NCI-H446 (cell line): ENCODE results near the gene GLYR1.

Experiments
- DNase-seq, 2 experiments: peaks; one replicate each; lab custom pipeline; 2025; lab: John Stamatoyannopoulos, UW

The GLYR1 gene

GRCh38 chr16:4880006-4880580 is 33.0 kb upstream of the GLYR1 start:
- no peak for DNase-seq

DNA sequence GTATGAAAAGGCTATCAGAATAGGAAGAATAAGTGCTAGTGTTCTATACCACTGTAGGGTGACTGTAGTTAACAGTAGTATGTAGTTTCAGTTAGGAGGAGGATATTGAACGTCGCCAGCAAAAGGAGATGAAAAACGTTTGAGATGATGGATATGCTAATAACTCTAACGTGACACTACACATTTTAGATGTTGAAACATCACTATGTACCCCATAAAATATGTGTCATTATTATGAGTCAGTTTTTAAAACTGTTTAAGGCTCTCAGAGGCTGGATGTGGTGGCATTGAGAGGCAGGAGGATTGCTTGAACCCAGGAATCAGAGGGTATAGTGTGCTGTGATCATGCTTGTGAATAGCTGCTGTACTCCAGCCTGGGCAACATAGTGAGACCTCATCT is 32.0 kb upstream of the GLYR1 start:
- DNase-seq = no peak

DNA sequence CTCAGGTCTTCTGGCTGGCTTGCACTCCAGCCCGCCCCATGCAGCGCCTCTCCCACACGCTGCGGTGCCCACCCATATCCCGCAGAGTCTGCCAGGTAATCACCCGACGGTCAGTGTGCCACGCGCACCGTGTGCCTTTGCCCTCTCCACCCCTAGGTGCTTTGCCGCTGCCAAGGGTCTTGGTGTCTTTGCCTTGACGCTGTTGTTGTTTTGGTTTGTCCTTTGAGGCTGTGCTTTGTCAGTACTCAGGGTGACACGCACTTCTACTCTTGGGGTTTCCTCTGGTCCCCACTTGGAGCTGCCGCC is 30.2 kb upstream of the GLYR1 start:
- DNase-seq = no peak

DNA sequence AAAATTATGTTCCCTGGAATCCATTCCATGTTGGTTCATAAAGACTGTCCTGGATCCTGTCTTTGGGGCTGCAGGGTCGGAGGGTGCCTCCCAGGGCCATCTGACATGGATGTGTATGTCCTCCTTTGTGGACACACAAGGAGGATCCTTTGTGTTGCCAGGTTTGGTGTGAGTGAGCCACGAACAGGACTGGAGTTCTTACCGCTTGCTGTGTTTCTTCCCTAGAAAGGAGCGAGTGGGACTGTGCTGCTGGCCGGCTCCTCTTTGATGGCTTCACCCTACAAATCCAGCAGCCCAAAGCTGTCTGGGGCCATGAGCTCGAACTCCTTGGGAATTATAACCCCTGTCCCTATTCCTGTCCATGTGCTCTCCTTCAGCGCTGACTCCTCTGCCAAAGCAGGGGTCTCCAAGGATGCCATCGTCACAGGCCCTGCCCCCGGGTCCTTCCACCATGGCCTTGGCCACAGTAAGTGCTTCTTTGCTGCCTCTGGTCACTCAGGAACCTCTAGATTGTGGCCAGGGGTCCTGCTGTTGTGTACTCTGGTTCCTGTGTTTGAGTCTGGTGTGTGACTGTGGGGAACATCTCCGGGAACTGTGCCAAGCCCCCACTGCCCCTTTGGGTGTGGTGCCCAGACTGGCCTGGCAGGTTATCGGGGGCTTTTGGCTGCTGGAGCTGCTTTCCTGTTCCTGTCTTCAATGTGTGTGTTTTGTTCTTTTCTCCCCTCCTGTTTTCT is 29.7 kb upstream of the GLYR1 start:
- no peak for DNase-seq

DNA sequence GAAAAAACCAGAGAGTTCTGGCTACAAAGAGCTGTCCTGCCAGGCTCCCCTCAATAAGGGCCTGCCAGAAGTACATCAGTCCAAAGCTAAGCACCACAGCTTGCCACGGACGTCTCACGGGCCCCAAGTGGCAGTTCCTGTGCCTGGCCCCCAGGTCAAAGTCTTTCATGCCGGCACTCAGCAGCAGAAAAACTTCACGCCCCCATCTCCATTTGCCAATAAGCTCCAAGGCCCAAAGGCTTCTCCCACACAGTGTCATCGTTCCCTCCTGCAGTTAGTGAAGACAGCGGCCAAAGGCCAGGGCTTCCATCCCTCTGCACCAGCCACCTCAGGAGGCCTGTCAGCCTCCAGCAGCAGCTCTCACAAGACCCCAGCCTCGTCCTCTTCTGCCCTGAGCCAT is 27.6 kb upstream of the GLYR1 start:
- DNase-seq = no peak

DNA sequence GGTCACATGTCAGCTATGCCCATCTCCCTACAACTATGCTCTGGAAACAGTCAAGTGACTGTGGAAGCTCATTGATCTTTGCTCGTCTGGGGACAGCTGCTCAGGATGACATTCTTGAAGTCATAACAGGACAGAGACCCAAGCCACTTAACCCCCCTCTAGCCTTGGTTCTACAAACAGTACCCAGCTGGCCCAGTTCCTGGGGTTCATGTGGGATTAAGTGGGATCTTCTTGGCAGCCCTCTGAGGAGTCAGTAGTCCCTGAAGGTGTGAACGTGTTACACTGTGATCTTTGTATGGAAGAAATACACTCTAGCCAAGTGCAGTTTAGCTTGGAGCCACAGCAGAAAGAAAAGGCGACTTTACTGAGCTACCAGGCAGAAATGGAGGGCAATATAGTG is 26.0 kb upstream of the GLYR1 start:
- no peak for DNase-seq

GRCh38 chr16:4871071-4871470 is 24.0 kb upstream of the GLYR1 start:
- peak in 1 of 2 experiments; percentile 12 for DNase-seq

DNA sequence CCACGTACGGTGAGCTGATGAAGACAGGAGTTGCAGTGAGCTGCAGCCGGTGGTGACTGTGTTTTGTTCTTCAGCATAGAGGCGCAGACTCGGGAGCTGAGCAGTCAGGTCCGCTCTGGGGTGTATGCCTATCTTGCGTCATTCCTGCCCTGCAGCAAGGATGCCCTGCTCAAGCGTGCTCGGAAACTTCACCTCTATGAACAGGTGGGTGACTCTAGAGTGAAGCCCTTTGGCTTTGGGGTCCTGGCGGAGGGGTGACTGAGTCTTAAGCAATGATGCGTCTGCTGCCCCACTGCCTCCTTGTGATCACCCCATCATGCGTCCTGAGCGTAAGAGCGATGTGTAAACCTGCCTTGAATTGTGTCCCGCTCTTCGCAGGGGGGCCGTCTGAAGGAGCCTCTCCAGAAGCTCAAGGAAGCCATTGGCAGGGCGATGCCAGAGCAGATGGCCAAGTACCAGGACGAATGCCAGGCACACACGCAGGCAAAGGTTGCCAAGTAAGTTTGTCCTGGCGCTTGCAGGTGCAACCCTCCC is 23.1 kb upstream of the GLYR1 start:
- DNase-seq = peak in 1 of 2 experiments; percentile 74

DNA sequence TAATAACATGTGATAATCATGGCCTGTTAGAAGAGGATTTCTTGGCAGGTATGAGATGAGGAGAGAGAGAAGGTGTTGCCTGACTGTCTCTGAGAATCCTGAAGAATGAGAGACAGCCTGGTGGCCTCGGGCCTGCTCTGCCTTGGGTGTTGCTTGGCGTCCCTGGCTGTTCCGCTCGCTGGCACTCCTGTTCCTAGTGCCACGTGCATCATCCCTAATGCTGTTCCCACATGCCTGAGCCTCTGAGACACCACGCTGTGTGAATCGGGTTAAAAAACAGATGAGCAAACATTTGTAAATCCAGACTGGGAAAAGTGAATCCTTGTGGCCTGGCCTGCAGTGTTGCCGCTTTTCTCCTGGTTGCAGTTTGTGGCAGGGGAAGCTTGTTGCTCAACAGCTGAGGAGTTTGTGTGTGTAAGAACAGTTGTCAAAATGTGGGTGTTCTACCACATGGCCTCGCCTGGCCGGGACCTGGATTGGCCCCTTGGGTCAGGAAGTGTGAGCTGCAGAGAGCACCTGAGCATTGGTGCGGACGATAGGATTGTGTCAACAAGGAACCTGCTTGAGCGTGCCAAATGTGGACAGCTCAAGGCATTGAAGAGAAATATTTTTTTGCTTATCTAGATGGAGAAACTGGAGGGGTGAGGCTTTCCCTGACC is 22.2 kb upstream of the GLYR1 start:
- peak in 1 of 2 experiments; percentile 2 for DNase-seq

GRCh38 chr16:4868535-4868934 is 21.4 kb upstream of the GLYR1 start:
- DNase-seq = no peak

DNA sequence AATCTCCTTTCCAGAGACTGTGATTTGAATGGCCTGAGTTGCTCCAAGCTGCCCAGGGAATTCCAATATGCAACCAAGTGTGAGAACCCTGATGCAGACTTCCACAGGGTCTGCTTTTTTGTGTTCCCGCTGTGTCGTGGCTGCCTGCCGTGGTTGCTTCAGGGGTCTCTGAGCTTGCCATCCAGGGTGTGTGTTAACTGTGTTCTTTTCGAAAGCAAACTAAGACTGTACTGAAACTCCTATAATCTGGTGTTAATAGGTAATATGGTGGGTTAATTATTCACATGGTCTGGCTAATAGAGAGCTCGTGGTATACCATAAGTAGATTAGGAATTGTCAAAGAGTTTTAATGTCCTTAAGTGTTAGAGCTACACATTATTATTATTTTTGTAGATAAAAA is 20.9 kb upstream of the GLYR1 start:
- no peak for DNase-seq

- DNase-seq = no peak
Measured at GRCh38 chr16:4866586-4866985, 19.5 kb upstream of the GLYR1 start.

DNA sequence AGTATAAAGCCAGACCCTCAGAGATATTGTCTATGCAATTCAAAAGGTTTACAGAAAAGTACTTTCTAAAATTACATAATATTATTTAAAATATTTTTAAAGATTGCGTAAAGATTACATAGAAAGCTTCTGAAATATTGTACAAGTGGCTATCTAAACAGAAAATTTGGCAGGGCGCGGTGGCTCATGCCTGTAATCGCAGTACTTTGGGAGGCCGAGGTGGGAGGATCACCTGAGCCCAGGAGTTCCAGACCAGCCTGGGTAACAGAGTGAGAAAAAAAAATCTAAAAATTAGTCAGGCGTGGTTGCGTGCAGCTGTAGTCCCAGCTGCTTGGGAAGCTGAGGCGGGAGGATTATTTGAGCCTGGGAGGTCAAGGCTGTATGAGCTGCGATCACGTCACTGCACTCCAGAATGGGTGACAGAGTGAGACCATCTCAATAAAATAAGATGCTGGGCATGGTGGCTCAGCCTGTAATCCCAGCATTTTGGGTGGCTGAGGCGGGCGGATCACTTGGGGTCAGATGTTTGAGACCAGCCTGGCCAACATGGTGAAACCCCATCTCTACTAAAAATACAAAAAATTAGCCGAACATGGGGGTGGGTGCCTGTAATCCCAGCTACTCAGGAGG is 18.3 kb upstream of the GLYR1 start:
- no peak for DNase-seq

- no peak for DNase-seq
Measured at GRCh38 chr16:4864728-4865127, 17.6 kb upstream of the GLYR1 start.

DNA sequence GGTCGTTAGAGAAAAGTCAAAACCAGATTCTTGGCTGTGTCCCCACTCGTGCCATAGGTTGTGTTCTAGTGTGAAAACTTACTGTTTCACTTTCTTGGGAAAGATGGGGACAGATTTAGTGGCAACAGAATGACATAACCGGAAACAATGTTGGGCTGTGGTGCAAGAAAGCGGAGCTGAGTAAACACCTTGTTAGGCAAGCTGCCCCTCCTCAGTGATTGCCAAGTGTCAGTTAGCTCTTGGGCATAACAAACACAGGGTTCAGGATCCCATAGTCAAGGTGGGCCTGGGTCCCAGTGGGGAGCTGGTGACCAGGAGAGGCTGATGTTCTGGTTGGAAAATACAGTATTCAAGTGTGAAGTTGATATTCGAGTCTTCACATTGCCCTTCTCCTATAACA is 15.6 kb upstream of the GLYR1 start:
- DNase-seq = no peak

DNA sequence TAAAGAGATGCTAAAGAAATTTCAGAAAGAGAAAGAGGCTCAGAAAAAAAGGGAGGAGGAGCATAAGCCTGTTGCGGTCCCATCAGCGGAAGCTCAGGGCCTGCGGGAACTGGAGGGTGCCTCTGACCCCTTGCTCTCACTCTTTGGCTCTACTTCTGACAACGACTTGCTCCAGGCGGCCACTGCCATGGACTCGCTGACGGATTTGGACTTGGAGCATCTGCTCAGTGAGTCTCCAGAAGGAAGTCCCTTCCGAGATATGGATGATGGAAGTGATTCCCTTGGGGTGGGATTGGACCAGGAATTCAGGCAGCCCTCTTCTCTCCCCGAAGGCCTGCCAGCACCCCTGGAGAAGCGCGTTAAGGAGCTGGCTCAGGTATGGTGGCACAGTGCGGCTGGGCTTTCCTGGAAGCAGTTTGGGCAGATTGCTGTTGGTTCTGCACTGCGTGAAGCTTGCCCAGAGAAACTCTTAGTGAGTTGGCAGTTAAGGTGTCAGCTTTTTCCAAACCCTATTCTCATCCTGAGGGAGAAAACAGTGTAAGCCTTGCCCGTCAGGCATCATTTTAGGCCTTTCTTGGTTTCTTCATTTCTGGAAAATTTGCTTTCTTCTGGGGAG is 13.7 kb upstream of the GLYR1 start:
- DNase-seq = no peak

DNA sequence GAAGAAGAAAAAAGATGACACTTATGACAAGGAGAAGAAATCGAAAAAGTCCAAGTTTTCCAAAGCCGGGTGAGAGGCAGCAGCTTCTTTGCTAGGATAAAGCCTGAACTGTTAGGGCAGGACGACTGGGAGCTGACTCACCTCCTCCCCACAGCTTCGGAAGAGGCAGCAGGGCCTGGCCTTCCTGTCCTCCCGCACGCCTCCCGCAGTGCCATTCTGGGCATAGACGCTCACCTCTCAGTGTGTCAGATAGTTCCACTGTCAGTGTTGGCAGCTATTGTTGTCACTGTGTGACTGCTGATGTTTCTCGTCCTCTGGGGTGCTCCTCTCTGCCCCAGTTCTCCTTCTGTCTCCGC is 12.8 kb upstream of the GLYR1 start:
- DNase-seq = no peak

- no peak for DNase-seq
Measured at GRCh38 chr16:4859190-4859899, 12.3 kb upstream of the GLYR1 start.

- no peak for DNase-seq
Measured at GRCh38 chr16:4855804-4856203, 8.7 kb upstream of the GLYR1 start.

- no peak for DNase-seq
Measured at GRCh38 chr16:4855371-4855770, 8.3 kb upstream of the GLYR1 start.

DNA sequence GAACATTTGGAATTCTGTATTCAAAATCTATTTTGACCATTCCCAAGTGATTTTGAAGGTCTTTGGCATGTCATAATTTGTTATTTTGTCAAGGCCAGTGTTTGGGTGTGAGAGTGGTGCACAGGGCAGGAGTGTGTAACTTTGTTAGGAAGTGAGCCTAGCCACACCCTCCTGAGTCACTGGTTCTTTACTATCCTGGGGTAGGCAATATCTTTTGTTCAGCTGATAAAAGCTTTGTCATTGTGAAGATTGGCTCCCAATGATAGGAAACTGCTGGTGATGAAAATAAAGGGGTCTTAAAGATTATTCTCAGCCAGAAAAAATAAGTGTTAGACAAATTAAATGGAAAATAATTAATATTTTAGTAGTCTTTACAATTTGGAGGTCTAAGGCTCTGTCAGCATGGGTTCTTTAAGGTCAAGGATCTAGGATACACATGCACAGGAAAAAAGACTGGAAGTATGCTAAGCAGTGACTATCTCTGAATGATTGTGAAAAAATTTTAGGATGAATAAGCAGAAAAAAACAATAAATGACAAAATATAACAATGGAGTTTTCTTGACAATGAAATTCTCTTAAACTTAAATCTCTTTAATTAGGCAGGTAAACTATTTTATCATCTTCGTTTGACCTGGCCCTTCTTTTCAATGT is 5.3 kb upstream of the GLYR1 start:
- DNase-seq = no peak
